Activated CD4-positive, CD25-positive, alpha-beta regulatory T cell treated with anti-CD3 and anti-CD28 coated beads, Interleukin-2, amount 50 U/mL, for 24 hours (primary cell): ENCODE measurements around the gene SRSF2.
"Not testable (repeated sequence)": the region's sequence is repeated elsewhere in the genome, so short reads cannot be mapped to it uniquely, and the experiment has no call there.

Experiments used
- ATAC-seq, 2 donors: fragments of 150-1000 bp; cut with Tn5 transposase; one replicate each; pipeline ENCODE4 v1.10.0; 2021; ENCODE audit warnings: mild to moderate bottlenecking in 1 of 2, moderate library complexity in 1 of 2

Gene SRSF2

GRCh38 chr17:76737676-76738467 is 741 bp upstream of the SRSF2 start, which contains the start of gene MFSD11:
TSS of gene MFSD11 (plus strand) at chr17:76738119. CDS start at chr17:76738353, 234 bp downstream.
- ATAC-seq = peak; percentile 69 to 74

DNA sequence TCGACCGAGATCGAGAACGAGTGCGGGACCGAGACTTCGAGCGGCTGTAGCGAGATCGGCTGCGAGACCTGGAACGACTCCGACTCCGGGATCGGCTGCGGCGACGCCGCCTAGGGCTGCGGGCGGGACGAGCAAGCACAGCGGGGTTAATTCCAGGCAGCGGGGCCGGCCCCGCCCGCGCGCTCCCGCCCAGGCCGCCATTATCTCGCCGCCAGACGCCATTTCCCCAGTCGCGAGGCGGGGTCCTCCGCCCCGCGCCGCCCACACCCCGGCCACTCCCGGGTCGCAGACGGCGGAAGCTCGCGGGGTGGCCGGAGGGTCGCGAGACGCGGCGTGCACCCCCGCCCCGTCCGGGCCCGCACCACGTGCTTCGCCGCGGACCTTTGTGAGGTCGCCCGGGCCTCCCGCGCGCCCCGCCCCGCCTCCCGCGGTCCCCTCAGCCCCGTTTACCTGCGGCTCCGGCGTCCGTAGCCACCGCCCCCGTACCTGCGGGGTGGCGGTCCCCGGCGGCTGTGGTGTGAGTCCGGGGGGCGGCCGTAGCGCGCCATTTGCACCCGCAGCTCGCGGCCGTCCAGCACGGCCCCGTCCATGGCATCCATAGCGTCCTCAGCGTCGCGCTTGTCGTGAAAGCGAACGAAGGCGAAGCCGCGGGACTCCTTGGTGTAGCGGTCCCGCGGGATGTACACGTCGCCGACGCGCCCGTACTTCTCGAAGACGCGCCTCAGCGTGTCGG is 616 bp downstream of the SRSF2 start:
- peak; percentile 2 to 9 for ATAC-seq

- no peak for ATAC-seq
Measured at GRCh38 chr17:76735586-76736348, 1.4 kb downstream of the SRSF2 start.

DNA sequence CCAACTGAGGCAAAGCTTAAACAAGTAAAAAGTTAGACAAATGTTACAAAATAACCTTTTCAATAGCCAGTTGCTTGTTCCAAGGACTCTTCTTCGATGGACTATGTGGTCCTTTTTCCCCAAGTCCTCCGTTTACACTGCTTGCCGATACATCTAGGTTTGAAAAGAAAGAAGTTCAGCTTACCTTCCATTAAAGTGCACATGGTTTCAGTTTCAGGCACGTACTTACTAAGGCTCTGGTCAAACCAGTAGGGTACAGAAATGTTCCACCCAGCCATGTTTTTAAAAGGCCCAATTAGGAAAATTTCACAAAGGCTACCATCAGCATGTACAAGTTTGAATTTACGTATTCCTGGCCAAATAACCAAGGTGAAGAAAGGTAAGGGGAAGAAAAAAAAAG is 2.1 kb downstream of the SRSF2 start:
- no peak for ATAC-seq

- no peak for ATAC-seq
Measured at GRCh38 chr17:76734080-76734840, 2.9 kb downstream of the SRSF2 start.

DNA sequence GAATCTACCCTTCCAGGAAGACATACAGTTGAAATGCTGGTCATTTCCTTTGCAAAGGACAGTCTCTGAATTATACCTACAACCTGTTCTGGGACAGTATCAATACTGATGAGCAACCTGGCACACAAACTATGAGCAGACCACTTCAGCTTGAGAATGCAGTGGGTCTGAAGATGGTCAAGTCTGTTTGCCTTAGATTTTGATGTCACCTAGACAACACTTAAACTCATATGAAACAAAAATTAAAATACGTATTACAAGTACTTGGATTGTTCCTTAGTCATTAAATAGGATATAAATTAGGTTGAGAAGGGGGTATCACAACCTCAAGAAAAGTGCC is 3.5 kb downstream of the SRSF2 start:
- no peak for ATAC-seq

DNA sequence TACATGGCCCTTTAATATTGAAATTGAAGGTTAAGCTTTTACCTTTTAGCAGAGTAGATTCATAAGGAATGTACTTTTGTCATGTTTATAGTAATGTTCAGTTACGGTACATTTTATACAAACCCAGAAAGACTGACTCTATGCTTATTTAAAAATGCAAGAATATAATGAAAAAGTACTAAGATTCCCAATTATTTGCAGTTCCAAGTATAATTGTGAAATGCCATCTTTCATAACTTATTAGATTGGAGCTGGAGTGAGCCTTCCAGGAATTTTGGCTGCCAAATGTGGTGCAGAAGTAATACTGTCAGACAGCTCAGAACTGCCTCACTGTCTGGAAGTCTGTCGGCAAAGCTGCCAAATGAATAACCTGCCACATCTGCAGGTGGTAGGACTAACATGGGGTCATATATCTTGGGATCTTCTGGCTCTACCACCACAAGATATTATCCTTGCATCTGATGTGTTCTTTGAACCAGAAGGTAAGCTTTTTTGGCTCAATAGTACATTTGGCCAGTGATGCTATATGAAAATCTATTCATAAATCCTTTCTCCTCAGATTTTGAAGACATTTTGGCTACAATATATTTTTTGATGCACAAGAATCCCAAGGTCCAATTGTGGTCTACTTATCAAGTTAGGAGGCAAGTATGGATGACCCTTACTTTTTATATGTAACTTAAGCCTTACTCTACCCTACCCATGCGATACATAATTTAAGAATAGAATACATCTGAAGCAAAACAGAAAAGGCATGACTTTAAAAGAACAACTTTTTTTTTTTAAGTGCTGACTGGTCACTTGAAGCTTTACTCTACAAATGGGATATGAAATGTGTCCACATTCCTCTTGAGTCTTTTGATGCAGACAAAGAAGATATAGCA is 4.2 kb downstream of the SRSF2 start:
- no peak for ATAC-seq

GRCh38 chr17:76731800-76732733 is 5.1 kb downstream of the SRSF2 start:
- not testable (repeated sequence) for ATAC-seq

DNA sequence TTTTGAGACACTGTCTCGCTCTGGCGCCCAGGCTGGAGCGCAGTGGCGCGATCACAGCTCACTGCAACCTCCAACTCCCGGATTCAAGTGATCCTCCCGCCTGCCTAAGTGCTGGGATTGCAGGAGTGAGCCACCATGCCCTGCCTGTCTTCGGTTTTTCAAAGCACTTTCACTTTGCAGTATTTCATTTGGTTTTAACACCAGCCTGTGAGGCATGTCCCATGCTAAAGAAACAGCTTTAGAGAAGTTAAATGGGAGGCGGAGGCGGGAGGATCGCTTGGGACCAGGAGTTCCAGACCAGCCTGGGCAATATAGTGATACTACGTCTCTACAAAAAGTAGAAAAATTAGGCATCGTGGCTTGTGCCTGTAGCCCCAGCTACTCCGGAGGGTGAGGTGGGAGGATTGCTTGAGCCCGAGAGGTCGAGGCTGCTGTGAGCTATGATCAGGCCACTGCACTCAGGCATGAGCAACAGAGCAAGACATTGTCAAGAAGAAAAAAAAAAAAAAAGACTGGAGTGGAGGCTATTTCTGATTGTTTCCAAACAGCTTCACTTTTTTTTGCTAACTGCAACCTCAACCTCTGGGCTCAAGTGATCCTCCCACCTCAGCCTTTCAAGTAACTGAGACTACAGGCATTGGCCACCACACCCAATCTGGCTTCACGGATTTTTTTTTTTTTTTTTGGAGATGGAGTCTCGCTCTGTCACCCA is 9.2 kb downstream of the SRSF2 start:
- no peak for ATAC-seq

DNA sequence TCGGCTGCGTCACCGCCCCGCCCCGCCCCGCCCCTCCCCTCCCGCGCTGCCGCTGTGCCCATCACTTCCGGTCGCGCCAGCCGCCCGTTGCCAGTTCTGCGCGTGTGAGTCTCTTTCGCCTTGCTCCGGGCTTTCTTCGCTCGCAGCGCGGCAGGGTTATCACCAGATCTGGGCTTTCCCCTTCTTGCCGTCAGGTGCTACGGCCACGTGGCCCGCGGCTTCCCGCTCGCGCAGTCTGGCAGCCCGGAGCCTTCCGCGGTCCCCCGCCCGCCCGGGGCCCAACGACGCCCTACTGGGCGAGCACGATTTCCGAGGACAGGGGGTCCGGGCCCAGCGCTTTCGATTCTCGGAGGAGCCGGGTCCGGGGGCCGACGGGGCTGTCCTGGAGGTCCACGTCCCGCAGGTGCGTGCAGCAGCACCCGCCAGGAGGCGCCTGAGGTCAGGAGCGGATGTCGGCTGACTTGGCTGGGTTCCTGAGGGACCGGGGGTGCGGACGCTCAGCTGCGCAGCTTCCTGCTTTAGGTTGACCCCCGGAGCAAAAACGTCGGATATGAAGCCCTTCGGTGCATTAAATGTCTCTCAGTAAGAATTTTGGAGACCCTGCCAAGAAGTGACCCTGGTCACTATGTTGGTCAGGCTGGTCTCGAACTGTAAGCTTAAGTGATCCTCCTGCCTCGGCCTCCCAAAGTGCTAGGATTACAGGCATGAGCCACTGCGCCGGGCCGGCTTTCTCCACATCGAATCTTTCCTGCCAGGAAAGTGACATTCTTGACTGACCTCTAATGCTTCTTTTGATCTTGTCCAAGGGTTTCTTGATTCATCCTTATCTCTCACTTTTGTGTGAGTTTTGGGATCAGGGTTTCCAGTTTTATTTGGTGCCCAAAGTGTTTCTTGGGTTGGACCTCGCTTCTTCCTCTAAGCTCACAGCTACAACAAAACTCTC is 10.1 kb downstream of the SRSF2 start, which contains the start of gene METTL23:
TSS of gene METTL23 (plus strand) at position 64 of the 943 bp plus-strand sequence. CDS start 2,872 bp downstream, outside the sequence.
- ATAC-seq = peak; percentile 53 to 54

DNA sequence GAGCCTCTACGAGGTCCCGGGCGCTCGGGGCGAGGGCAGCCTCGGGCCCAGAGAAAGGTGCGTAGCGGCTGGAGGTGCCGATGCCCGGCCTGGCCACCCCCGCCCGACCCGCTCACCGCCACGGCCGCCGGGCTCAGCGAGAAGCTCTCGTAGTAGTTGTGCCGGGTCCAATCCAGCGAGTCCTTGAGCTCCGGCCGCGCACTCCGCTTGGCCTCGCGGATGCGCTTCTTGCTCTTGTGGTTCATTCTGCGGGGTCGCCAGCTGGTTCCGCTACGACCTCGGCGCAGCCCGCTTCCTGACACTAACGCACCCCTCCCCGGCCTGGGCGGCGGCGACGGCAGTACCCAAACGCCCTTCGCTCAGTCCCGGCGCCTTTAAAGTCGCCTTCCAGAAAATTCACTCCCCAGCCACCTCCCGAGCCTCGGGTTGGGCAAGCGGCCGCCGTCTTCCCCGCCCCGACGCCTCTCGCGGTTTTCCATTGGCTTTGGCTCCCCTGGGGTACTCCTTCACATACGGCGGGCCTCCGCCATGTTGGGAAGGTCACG is 10.8 kb downstream of the SRSF2 start, which contains the start of gene JMJD6:
TSS of gene JMJD6 (minus strand) at position 376 of the 545 bp plus-strand sequence. CDS start at position 245, 131 bp downstream.
- peak; percentile 86 to 90 for ATAC-seq

- peak; percentile 34 to 47 for ATAC-seq
Measured at GRCh38 chr17:76725580-76726230, 11.4 kb downstream of the SRSF2 start.

- ATAC-seq = no peak
Measured at GRCh38 chr17:76723812-76724211, 13.3 kb downstream of the SRSF2 start.

- not testable (repeated sequence) for ATAC-seq
Measured at GRCh38 chr17:76722977-76723376, 14.2 kb downstream of the SRSF2 start.

DNA sequence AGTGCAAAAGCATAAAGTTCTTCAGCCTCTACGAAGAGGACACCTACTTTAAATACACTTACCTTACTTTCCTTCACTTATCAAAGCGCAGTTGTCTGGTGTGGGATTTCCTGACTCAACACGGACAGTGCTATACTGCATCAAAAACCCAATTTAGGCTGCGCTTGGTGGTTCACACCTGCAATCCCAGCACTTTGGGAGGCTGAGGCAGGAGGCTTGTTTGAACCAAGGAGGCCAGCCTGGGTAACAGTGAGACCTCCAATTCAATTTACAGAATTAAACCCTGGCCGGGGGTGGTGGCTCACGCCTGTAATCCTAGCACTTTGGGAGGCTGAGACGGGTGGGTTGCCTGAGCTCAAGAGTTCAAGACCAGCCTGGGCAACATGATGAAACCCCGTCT is 14.9 kb downstream of the SRSF2 start:
- ATAC-seq = no peak

DNA sequence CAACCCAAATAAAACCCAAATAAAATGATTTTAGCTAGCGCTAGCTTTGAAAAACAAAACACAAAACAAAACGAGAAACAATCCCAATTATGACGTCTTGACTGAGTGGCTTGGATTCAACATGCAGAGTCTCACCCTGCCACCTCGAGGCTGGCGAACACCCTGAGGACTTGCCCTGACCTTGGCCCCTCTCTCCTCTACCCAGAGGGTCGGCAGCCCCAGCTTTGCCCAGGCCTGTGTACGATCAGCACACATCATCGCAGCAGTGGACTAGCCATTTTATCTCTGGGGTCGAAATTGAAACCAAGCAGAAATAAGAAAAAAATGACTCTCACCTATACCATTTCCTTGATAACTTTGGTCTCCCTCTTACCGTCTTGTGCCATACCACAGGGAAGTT is 15.7 kb downstream of the SRSF2 start:
- ATAC-seq = no peak

GRCh38 chr17:76720941-76721340 is 16.2 kb downstream of the SRSF2 start:
- no peak for ATAC-seq
